Prostate gland (tissue), 2 donors: Measurements from ENCODE around the gene TRIB2.
A peak's percentile ranks its signal among the peaks of the same experiment; 100 is the strongest.

Source experiments
- POLR2AphosphoS5 ChIP-seq: sonication (generic); formaldehyde crosslinking; IDR thresholded peaks from one replicate; pipeline ENCODE4 v1.6.1; 2017; ENCODE audit warnings: antibody characterized with exemption
- TF ChIP-seq, protein P1 (sequence below), 4 experiments: fragments of 200-600 bp in 2 of 4; fragments of 450-650 bp in 2 of 4; sonication (generic) in 2 of 4; IDR thresholded peaks; 1 replicate in 3 of 4; 2 replicates in 1 of 4; pipeline ENCODE4 v1.5.1; 2016 to 2019; ENCODE audit warnings: antibody characterized with exemption in 4 of 4, mild to moderate bottlenecking in 2 of 4, moderate library complexity in 2 of 4

DNA sequence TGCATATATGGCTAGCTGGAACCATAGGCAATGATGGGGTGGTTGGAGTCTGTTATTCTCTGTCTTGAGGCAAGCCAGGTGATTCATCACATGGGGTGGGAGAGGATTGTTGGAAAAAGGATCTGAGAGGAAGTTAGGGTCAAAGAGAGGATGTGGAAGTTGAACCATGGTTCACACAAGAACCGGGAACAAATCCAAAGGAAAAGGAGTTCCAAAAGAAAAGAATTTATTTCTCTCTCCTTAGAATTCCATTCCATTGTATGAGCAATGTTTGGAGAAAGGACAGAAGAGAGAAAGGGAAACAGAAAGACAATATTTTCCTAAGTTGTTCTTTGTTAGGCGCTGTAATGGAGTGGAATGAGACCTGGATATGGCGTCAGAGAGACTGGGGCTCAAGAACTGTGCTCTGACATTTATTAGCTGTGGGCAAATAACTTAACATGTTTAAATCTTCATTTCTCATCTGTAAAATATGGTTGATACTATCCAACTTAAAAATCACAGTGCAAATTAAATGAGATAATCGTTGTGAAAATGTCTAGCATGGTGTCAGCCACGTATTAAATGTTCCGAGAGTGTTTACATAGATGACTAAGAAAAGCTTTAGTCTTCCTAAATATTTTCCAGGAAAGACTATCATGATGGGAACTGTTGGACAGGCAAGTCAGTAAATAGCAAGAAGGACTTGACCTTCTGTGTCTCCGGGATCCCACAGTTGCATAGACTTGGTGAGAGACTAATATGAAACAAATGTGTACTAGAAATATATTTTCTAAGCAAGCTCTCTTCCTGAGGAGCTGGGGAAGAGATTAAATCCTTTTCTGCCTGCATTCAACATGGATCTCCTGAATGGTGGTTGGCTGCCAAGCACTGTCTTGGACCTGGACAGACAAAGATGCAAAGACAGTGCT, 71.4 kb downstream of the TRIB2 start:
- TF ChIP-seq POLR2AphosphoS5: peak; percentile 48
- TF ChIP-seq, protein P1, sequence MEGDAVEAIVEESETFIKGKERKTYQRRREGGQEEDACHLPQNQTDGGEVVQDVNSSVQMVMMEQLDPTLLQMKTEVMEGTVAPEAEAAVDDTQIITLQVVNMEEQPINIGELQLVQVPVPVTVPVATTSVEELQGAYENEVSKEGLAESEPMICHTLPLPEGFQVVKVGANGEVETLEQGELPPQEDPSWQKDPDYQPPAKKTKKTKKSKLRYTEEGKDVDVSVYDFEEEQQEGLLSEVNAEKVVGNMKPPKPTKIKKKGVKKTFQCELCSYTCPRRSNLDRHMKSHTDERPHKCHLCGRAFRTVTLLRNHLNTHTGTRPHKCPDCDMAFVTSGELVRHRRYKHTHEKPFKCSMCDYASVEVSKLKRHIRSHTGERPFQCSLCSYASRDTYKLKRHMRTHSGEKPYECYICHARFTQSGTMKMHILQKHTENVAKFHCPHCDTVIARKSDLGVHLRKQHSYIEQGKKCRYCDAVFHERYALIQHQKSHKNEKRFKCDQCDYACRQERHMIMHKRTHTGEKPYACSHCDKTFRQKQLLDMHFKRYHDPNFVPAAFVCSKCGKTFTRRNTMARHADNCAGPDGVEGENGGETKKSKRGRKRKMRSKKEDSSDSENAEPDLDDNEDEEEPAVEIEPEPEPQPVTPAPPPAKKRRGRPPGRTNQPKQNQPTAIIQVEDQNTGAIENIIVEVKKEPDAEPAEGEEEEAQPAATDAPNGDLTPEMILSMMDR (IDR thresholded peaks at IDR 0.05): no peak
